HL-60 (cell line): ENCODE data around the gene MYO10.

Source experiments
- DNase-seq, 2 experiments: peaks; one replicate each; pipeline ENCODE4 v3.0.0-alpha.2; 2010 to 2020; ENCODE audit warnings: low read depth in 1 of 2, low spot score in 1 of 2
- H3K27ac ChIP-seq: fragments of 250-450 bp; sonication (Bioruptor Pico); replicated peaks from 2 replicates; pipeline ENCODE4 v1.5.1; 2020; ENCODE audit warnings: mild to moderate bottlenecking, moderate library complexity
- H3K27me3 ChIP-seq: fragments of 250-450 bp; sonication (Bioruptor Pico); 2 replicates; pipeline ENCODE4 v1.5.1; 2021; ENCODE audit warnings: mild to moderate bottlenecking, moderate library complexity; ENCODE audit not compliant: insufficient read depth, poor library complexity, severe bottlenecking
- H3K4me3 ChIP-seq: replicated peaks from 2 replicates; pipeline ENCODE4 v1.5.1; 2011; ENCODE audit warnings: mild to moderate bottlenecking, control low read depth, low read length; ENCODE audit not compliant: insufficient read depth
- CTCF ChIP-seq: IDR thresholded peaks from one replicate; pipeline ENCODE4 v1.5.1; 2011; ENCODE audit warnings: low read length, control low read depth, inconsistent platforms; ENCODE audit not compliant: insufficient read depth
- GABPA ChIP-seq: IDR thresholded peaks from 2 replicates; pipeline ENCODE4 v1.6.1; 2012; ENCODE audit warnings: low read depth
- POLR2AphosphoS5 ChIP-seq: IDR thresholded peaks from 2 replicates; pipeline ENCODE4 v1.6.1; 2012; ENCODE audit warnings: low read depth
- REST ChIP-seq: IDR thresholded peaks from 2 replicates; pipeline ENCODE4 v1.6.1; 2012; ENCODE audit warnings: low read depth; ENCODE audit not compliant: insufficient replicate concordance
- SPI1 ChIP-seq: IDR thresholded peaks from 2 replicates; pipeline ENCODE4 v1.6.1; 2012; ENCODE audit warnings: low read depth, mild to moderate bottlenecking, borderline replicate concordance

Gene MYO10

GRCh38 chr5:16881251-16881650 is 54.8 kb downstream of the MYO10 start:
- DNase-seq: no peak
- TF ChIP-seq REST: no peak
- TF ChIP-seq CTCF: no peak
- no peak for TF ChIP-seq POLR2AphosphoS5
- TF ChIP-seq GABPA: no peak
- TF ChIP-seq SPI1: no peak
- Histone ChIP-seq H3K4me3 (no peak overlapping the region), H3K27me3 (no peaks in the 10 kb centered on the region), H3K27ac (no peak overlapping the region)

GRCh38 chr5:16880547-16880946 is 55.5 kb downstream of the MYO10 start:
- TF ChIP-seq GABPA: no peak
- no peak for TF ChIP-seq CTCF
- no peak for DNase-seq
- no peaks in the 10 kb centered on the region for H3K27me3 ChIP-seq
- H3K4me3 ChIP-seq: no peak overlapping the region
- H3K27ac ChIP-seq: no peak overlapping the region

DNA sequence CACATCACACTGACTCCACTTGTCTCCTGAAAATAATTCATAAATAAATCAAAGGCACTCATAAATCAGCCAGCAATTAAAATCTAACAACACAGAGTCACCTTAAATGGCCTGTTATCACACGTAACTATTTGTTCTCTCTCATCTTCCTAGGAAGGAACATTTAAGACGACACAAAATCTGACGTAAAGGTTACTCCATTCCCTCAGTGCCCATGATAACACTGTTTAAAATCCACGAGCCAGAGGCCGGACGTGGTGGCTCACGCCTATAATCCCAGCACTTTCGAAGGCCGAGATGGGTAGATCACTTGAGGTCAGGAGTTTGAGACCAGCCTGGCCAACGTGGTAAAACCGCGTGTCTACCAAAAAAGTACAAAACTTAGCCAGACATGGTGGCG is 56.4 kb downstream of the MYO10 start:
- no peak for TF ChIP-seq SPI1
- TF ChIP-seq POLR2AphosphoS5: no peak
- no peak for TF ChIP-seq CTCF
- TF ChIP-seq REST: no peak
- no peak for TF ChIP-seq GABPA
- no peak for DNase-seq
- Histone ChIP-seq H3K4me3 (no peak overlapping the region), H3K27ac (no peak overlapping the region), H3K27me3 (no peaks in the 10 kb centered on the region)

DNA sequence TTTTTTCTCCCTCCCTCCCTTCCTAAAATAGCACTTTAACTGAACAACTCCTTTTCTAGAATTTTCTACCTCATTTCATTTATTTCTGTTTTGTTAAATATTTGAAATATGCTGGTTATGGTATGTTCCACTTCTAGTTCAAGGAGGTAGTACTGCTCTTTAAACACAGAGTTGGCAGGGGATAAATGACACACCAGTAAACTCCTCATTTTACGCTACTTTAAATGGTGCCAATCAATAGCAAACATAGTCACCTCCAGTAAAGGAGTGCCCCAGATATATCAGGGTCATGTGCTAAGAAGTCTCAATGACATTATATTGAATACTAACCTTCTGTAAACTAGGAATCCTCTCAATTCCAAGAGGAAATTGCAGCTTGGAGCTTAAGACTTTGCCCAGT is 56.9 kb downstream of the MYO10 start:
- Histone ChIP-seq H3K4me3 (no peak overlapping the region), H3K27ac (no peak overlapping the region), H3K27me3 (no peaks in the 10 kb centered on the region)
- TF ChIP-seq POLR2AphosphoS5 (no peak), REST (no peak), SPI1 (no peak), CTCF (no peak), GABPA (no peak)
- DNase-seq: no peak
